ENCODE results near the gene FCGR2B. TPM values are rescaled to one million over a fixed set of nuclear protein-coding genes. Genes with fewer than 3 reads are reported as not detected.

The FCGR2B gene
- total and polyA plus RNA-seq, 2 of the 13 experiments (the other 11 are each of a cell fraction or from before 2014, with no cell fraction given), result not detected

DNA sequence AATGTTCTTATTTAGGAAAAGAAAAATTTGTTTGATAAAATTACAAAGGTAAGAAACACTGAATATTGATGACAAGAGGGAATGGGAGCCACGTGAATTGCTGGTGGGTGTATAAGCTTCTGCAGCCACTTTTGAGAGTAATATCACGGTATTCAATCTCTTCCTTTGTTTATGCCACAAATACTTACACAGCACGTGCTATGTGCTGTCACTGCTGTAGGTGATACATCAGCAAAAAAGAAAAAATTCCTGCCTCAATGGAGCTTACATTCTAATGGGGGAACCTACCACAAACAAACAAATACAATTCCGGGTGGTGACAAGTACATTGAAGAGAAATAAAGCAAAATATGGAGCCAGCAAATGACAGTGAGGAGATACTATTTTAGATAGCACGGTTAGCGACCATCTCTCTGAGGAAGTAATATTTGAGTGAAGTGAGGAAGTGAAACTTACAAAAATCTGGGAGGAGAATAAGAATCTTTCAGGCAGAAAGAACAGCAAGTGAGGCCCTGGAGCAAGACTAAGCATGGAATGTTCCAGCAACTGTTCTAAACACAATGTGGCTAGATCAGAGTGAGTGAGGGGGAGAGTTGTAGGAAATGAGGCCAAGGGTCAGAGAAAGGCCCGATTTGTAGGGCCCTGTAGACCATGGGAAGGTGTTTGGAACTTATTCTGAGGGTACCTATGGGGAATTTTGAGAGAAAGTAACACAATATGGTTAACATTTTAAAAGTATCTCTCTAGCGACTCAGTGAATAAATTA is 55.8 kb downstream of the FCGR2B start:
- H3K27ac ChIP-seq (ENCODE audit: extremely low read length, insufficient read depth, low read length), result no peak overlapping the region
- H3K4me2 ChIP-seq (ENCODE audit: low read depth, low read length), result no peak overlapping the region
- TF ChIP-seq SAFB2 (CRISPR knock-in tag; IDR thresholded peaks at IDR 0.05; ENCODE audit: borderline replicate concordance, low read depth) (no peak), ZNF225 (CRISPR knock-in tag; IDR thresholded peaks at IDR 0.05) (no peak), ZNF777 (CRISPR knock-in tag; IDR thresholded peaks at IDR 0.05) (no peak), ZNF501 (CRISPR knock-in tag; IDR thresholded peaks at IDR 0.05) (no peak), JDP2 (CRISPR knock-in tag; IDR thresholded peaks at IDR 0.05; ENCODE audit: borderline replicate concordance) (no peak)
- TF ChIP-seq, protein P1, sequence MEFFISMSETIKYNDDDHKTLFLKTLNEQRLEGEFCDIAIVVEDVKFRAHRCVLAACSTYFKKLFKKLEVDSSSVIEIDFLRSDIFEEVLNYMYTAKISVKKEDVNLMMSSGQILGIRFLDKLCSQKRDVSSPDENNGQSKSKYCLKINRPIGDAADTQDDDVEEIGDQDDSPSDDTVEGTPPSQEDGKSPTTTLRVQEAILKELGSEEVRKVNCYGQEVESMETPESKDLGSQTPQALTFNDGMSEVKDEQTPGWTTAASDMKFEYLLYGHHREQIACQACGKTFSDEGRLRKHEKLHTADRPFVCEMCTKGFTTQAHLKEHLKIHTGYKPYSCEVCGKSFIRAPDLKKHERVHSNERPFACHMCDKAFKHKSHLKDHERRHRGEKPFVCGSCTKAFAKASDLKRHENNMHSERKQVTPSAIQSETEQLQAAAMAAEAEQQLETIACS (CRISPR knock-in tag; IDR thresholded peaks at IDR 0.05), result no peak
- H3K4me1 ChIP-seq (ENCODE audit: insufficient read depth, low read length), result no peaks in the 10 kb centered on the region
- no peaks in the 10 kb centered on the region for H4K20me1 ChIP-seq (ENCODE audit: insufficient read depth, low read length)
- no peak for DNase-seq (ENCODE audit: low spot score)
- H3K27me3 ChIP-seq (ENCODE audit: control insufficient read depth in 1 of 2, insufficient read depth in 2 of 2, low read length in 2 of 2), result peaks cover 3 to 9% of the 10 kb centered on the region in 2 experiments; a peak in 2 of 5 replicates
- 40% methylated on average over 8 of the region's 8 CpGs for WGBS (ENCODE audit: low lambda C conversion rate)
- no peak overlapping the region for H2AFZ ChIP-seq (ENCODE audit: low read length)
- no peaks in the 10 kb centered on the region for H3K79me2 ChIP-seq (ENCODE audit: insufficient read depth, low read length)
- no peak overlapping the region for H3K9ac ChIP-seq (ENCODE audit: insufficient read depth, low read depth, low read length)
- FAIRE-seq, result no peak
- no peaks in the 10 kb centered on the region for H3K9me3 ChIP-seq (ENCODE audit: low read length)
- CTCF ChIA-PET (ENCODE audit: low intra/inter-chr PET ratio, low total read pairs), result no interaction called here
- in situ Hi-C loops (cut with HindIII; ENCODE audit: extremely low pct_ligation_motif_present, low pct_unique_long_range_greater_than_20kb) (no loop called here), intact Hi-C loops (cut with micrococcal nuclease; ENCODE audit: unreplicated experiment) (no loop called here)
- ATAC-seq, result no peak
- no peak overlapping the region for H3K4me3 ChIP-seq (replicated peaks in 1 of 3; ENCODE audit: insufficient read depth in 1 of 3, low read depth in 2 of 3, low read length in 3 of 3)
- H3K36me3 ChIP-seq (replicated peaks in 1 of 2; ENCODE audit: control insufficient read depth in 1 of 2, insufficient read depth in 2 of 2, low read length in 2 of 2), result no peaks in the 10 kb centered on the region
- no TSS peak for BruUV-seq (replicated peaks)
- POLR2A ChIA-PET, result no interaction called here

DNA sequence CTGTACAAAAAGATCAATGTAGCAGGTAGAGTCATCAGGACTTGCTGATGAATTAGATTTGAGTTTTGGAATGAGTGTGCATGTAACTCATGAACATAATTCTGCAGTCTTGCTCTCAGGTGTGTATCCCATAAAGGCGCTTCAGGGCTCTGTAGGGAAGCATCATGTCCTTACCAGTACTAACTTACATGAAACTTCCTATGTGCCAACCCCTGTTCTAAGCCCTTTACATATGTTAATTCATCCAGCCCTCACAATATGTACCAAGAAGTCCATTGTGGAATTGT is 56.3 kb downstream of the FCGR2B start:
- Histone ChIP-seq H3K36me3 (replicated peaks in 1 of 2; ENCODE audit: control insufficient read depth in 1 of 2, insufficient read depth in 2 of 2, low read length in 2 of 2) (no peaks in the 10 kb centered on the region), H3K27ac (ENCODE audit: extremely low read length, insufficient read depth, low read length) (no peak overlapping the region), H3K79me2 (ENCODE audit: insufficient read depth, low read length) (no peaks in the 10 kb centered on the region), H3K4me2 (ENCODE audit: low read depth, low read length) (no peak overlapping the region), H3K4me3 (replicated peaks in 1 of 3; ENCODE audit: insufficient read depth in 1 of 3, low read depth in 2 of 3, low read length in 3 of 3) (no peak overlapping the region), H2AFZ (ENCODE audit: low read length) (no peak overlapping the region), H3K4me1 (ENCODE audit: insufficient read depth, low read length) (no peaks in the 10 kb centered on the region), H3K9me3 (ENCODE audit: low read length) (no peaks in the 10 kb centered on the region), H4K20me1 (ENCODE audit: insufficient read depth, low read length) (no peaks in the 10 kb centered on the region), H3K9ac (ENCODE audit: insufficient read depth, low read depth, low read length) (no peak overlapping the region), H3K27me3 (ENCODE audit: control insufficient read depth in 1 of 2, insufficient read depth in 2 of 2, low read length in 2 of 2) (peaks cover 3 to 9% of the 10 kb centered on the region in 2 experiments; a peak in 2 of 5 replicates)
- 0% methylated on average over 1 of the region's 1 CpG for WGBS (ENCODE audit: low lambda C conversion rate)
- DNase-seq (ENCODE audit: low spot score) (no peak), FAIRE-seq (no peak), ATAC-seq (no peak)
- POLR2A ChIA-PET, result no interaction called here
- TF ChIP-seq ZFP36L1 (CRISPR knock-in tag; IDR thresholded peaks at IDR 0.05) (no peak), SP140L (CRISPR knock-in tag; IDR thresholded peaks at IDR 0.05; ENCODE audit: borderline replicate concordance) (no peak), NBN (conservative IDR thresholded peaks at IDR 0.05) (no peak)
- TF ChIP-seq, protein P2, sequence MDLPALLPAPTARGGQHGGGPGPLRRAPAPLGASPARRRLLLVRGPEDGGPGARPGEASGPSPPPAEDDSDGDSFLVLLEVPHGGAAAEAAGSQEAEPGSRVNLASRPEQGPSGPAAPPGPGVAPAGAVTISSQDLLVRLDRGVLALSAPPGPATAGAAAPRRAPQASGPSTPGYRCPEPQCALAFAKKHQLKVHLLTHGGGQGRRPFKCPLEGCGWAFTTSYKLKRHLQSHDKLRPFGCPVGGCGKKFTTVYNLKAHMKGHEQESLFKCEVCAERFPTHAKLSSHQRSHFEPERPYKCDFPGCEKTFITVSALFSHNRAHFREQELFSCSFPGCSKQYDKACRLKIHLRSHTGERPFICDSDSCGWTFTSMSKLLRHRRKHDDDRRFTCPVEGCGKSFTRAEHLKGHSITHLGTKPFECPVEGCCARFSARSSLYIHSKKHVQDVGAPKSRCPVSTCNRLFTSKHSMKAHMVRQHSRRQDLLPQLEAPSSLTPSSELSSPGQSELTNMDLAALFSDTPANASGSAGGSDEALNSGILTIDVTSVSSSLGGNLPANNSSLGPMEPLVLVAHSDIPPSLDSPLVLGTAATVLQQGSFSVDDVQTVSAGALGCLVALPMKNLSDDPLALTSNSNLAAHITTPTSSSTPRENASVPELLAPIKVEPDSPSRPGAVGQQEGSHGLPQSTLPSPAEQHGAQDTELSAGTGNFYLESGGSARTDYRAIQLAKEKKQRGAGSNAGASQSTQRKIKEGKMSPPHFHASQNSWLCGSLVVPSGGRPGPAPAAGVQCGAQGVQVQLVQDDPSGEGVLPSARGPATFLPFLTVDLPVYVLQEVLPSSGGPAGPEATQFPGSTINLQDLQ (CRISPR knock-in tag; IDR thresholded peaks at IDR 0.05), result no peak
- BruUV-seq (replicated peaks), result no TSS peak
- CTCF ChIA-PET (ENCODE audit: low intra/inter-chr PET ratio, low total read pairs), result no interaction called here
- in situ Hi-C loops (cut with HindIII; ENCODE audit: extremely low pct_ligation_motif_present, low pct_unique_long_range_greater_than_20kb) (no loop called here), intact Hi-C loops (cut with micrococcal nuclease; ENCODE audit: unreplicated experiment) (no loop called here)
